ENCODE results near the gene UBXN1.

GRCh38 chr11:62727872-62728170 lies 48.9 kb upstream of the UBXN1 start:
- TF ChIP-seq, protein P1, sequence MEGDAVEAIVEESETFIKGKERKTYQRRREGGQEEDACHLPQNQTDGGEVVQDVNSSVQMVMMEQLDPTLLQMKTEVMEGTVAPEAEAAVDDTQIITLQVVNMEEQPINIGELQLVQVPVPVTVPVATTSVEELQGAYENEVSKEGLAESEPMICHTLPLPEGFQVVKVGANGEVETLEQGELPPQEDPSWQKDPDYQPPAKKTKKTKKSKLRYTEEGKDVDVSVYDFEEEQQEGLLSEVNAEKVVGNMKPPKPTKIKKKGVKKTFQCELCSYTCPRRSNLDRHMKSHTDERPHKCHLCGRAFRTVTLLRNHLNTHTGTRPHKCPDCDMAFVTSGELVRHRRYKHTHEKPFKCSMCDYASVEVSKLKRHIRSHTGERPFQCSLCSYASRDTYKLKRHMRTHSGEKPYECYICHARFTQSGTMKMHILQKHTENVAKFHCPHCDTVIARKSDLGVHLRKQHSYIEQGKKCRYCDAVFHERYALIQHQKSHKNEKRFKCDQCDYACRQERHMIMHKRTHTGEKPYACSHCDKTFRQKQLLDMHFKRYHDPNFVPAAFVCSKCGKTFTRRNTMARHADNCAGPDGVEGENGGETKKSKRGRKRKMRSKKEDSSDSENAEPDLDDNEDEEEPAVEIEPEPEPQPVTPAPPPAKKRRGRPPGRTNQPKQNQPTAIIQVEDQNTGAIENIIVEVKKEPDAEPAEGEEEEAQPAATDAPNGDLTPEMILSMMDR (IDR thresholded peaks at IDR 0.05; ENCODE audit: low read depth, low read length, poor library complexity, severe bottlenecking), result no peak
- no peak for TF ChIP-seq EZH2phosphoT487 (IDR thresholded peaks at IDR 0.05; ENCODE audit: borderline replicate concordance, low read length)

All from DOHH2 (cell line).